ENCODE measurements around the gene KICS2.

- TF ChIP-seq, protein P1, sequence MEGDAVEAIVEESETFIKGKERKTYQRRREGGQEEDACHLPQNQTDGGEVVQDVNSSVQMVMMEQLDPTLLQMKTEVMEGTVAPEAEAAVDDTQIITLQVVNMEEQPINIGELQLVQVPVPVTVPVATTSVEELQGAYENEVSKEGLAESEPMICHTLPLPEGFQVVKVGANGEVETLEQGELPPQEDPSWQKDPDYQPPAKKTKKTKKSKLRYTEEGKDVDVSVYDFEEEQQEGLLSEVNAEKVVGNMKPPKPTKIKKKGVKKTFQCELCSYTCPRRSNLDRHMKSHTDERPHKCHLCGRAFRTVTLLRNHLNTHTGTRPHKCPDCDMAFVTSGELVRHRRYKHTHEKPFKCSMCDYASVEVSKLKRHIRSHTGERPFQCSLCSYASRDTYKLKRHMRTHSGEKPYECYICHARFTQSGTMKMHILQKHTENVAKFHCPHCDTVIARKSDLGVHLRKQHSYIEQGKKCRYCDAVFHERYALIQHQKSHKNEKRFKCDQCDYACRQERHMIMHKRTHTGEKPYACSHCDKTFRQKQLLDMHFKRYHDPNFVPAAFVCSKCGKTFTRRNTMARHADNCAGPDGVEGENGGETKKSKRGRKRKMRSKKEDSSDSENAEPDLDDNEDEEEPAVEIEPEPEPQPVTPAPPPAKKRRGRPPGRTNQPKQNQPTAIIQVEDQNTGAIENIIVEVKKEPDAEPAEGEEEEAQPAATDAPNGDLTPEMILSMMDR (IDR thresholded peaks at IDR 0.05; ENCODE audit: control extremely low read depth in 1 of 3, insufficient read depth in 1 of 3, low read depth in 1 of 3, low read length in 3 of 3), result no peak
- TF ChIP-seq SUZ12 (IDR thresholded peaks at IDR 0.05; ENCODE audit: low read length) (no peak), CHD2 (IDR thresholded peaks at IDR 0.05; ENCODE audit: low read length) (no peak), JUND (IDR thresholded peaks at IDR 0.05; ENCODE audit: low read length) (no peak), GTF2F1 (IDR thresholded peaks at IDR 0.05; ENCODE audit: borderline replicate concordance, low read depth, low read length) (no peak), POLR2A (IDR thresholded peaks at IDR 0.05; ENCODE audit: control extremely low read depth in 1 of 2, low read depth in 2 of 2, low read length in 2 of 2) (peak in 1 of 2 experiments; percentile 71; a peak in 1 of 3 replicates), POLR2AphosphoS5 (IDR thresholded peaks at IDR 0.05; ENCODE audit: low read depth, low read length) (peak; percentile 71), HDAC6 (IDR thresholded peaks at IDR 0.05; ENCODE audit: low read depth, low read length) (no peak), SRF (IDR thresholded peaks at IDR 0.05; ENCODE audit: low read depth, low read length) (no peak), EP300 (IDR thresholded peaks at IDR 0.05; ENCODE audit: borderline replicate concordance in 1 of 2, low read depth in 2 of 2, low read length in 2 of 2) (no peak), SP4 (IDR thresholded peaks at IDR 0.05; ENCODE audit: low read length) (no peak)
Observed at GRCh38 chr12:64221651-64222008, 466 bp downstream of the KICS2 start.
